Adrenal gland (tissue), 5 donors: ENCODE results near the gene PPP2R5C.

Experiments
- CTCF ChIP-seq, 6 experiments: fragments of 450-650 bp in 4 of 6; fragments of 200-600 bp in 2 of 6; sonication (generic) in 1 of 6; IDR thresholded peaks; 1 replicate in 5 of 6; 2 replicates in 1 of 6; pipeline versions ENCODE4 v1.5.1 to v1.8.0; 2016 to 2021; ENCODE audit warnings: antibody characterized with exemption in 6 of 6, mild to moderate bottlenecking in 2 of 6, moderate library complexity in 1 of 6
- POLR2A ChIP-seq, 2 donors: fragments of 450-650 bp; IDR thresholded peaks; one replicate each; pipeline ENCODE4 v1.6.1; 2017; ENCODE audit warnings: antibody characterized with exemption in 2 of 2, mild to moderate bottlenecking in 2 of 2, moderate library complexity in 1 of 2
- donor health status: DM: no; HTN: no; CAD: no.

GRCh38 chr14:101954501-101954900, 193.0 kb downstream of the PPP2R5C start:
- TF ChIP-seq CTCF (IDR thresholded peaks at IDR 0.05) (no peak), POLR2A (IDR thresholded peaks at IDR 0.05) (no peak)
